Right renal pelvis (tissue), 4 donors: Measurements from ENCODE around the gene NCAPG2. TPM values are rescaled to one million over a fixed set of nuclear protein-coding genes. Genes with fewer than 3 reads are reported as not detected.

ENCODE experiments used
- DNase-seq, 4 donors: peaks; one replicate each; pipeline ENCODE4 v3.0.0-alpha.2; 2013; ENCODE audit warnings: low read depth in 4 of 4, low spot score in 3 of 4, missing footprints in 1 of 4
- polyA plus RNA-seq, 4 donors: library from polyadenylated mRNA; unstranded; fragments of 120-200 nt; gene quantifications; one replicate each; pipeline ENCODE4 v1.2.1, GENCODE V29; 2013; ENCODE audit not compliant: insufficient read length in 4 of 4

Gene NCAPG2
- polyA plus RNA-seq, 4 donors = 23.4 to 26.0 (median 25.0) TPM

DNA sequence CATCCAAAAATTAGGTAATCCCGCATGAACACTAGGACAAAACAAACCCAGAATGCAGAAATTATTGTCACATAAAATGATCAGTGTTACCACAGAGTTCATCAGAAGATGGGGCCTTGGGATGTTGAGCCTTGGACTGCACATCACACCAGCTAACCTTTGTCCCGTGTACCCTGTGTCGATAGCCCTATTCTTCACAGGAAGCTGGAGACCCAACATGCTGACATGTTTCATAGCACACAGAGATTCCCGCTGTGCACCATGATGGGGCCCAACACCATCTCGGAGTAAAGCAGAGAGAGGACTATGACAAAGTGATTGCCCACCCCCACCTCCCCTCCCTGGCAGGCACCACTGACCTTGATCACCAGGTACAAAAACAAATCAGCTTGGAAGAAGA is 121.5 kb downstream of the NCAPG2 start:
- DNase-seq = no peak

DNA sequence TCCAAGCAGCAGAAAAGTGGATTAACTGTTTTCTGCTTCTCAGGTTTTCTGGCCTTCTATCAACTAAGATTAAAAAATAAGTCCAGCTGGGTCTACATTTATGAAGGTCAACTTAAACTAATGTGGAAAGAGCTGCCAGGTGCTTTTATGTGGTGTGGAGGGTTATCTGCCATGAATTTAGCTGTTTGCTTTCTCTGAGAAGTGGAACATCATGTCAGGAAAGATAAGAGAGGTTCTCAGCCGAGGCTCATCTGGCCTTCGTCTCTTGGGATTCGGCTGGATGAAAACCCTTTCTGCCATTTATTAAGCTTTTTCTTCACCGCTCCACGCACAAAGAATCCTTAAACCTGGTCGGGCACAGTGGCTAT is 122.5 kb downstream of the NCAPG2 start:
- no peak for DNase-seq

DNA sequence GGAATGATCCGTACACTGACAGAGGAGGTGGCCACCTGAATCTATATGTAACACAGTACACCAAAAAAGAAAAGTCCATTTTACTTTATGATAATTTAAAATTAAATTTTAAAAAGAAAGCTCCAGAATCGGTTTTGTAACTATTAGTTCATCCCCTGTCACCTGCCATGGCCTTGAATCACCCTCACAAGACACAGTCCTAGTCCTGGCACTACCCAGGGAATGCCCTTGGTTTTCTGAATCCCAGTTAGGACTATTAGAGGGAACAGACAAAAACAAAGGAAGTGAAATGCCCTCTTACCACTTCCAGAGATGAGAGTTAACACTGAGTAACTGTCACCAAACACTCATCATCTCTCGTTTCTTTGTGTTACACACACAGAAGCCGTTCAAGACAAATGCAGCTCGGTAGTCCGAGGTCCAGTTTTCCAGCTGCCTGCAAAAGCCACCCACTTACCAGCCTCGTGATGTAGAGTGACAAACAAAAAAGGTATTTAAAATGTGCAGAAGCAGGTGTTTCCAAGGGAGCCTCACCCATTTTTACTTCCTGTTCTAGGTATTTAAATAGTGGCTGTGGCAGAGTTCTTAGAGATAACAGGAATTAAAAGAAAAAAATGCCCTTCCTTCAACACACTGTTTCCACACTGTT is 123.0 kb downstream of the NCAPG2 start:
- DNase-seq = no peak

Other genes with a start within 250 kb of the NCAPG2 start
- gene PTPRN2, start 117.0 kb downstream of the NCAPG2 start, polyA plus RNA-seq = 1 to 10 TPM; 7.4 to 9.6 (median 8.8) TPM
- 10 to 100 TPM; 46.7 to 62.5 (median 53.4) TPM for gene ESYT2, start 124.7 kb upstream of the NCAPG2 start, polyA plus RNA-seq
- 10 to 100 TPM; 25.0 to 33.2 (median 28.9) TPM for gene DYNC2I1, start 151.8 kb upstream of the NCAPG2 start, polyA plus RNA-seq